A375 (cell line): ENCODE results near the gene OIP5. TPM values are rescaled to one million over a fixed set of nuclear protein-coding genes. Genes with fewer than 3 reads are reported as not detected.

Source experiments
- total RNA-seq: library from RNA; depleted of rRNA; stranded (reverse); fragments of >200 nt; shearing (Covaris generic); gene quantifications from 2 replicates; pipeline ENCODE4 v1.2.3, GENCODE V29; 2014; rRNA removed

OIP5 gene
- 14.0 and 19.5 TPM in 2 replicates for total RNA-seq

GRCh38 chr15:41332194-41333025 lies at the start of gene OIP5, which contains the start of gene NUSAP1:
TSS of gene OIP5 (minus strand) at chr15:41332591. CDS start at chr15:41332561, 30 bp downstream.
TSS of gene NUSAP1 (plus strand) at chr15:41332881. CDS start at chr15:41332958, 77 bp downstream.

Other genes starting within 250 kb of the OIP5 start
- gene INO80, start 216.3 kb downstream of the OIP5 start, total RNA-seq, result 27.9 and 39.7 TPM in 2 replicates
- gene EXD1, start 101.8 kb downstream of the OIP5 start, total RNA-seq, result not detected in 2 replicates
- 61.7 and 98.3 TPM in 2 replicates for gene CHP1, start 101.3 kb downstream of the OIP5 start, total RNA-seq
- gene NUSAP1, start 290 bp upstream of the OIP5 start, total RNA-seq, result 126 and 131 TPM in 2 replicates
- 38.1 and 39.1 TPM in 2 replicates for gene NDUFAF1, start 69.9 kb upstream of the OIP5 start, total RNA-seq
- 18.8 and 26.3 TPM in 2 replicates for gene RTF1, start 84.5 kb upstream of the OIP5 start, total RNA-seq
- gene ITPKA, start 161.3 kb upstream of the OIP5 start, total RNA-seq, result 1.8 and 1.9 TPM in 2 replicates
- 0.08 and 0.13 TPM in 2 replicates for gene LTK, start 181.2 kb upstream of the OIP5 start, total RNA-seq
- gene RPAP1, start 211.7 kb upstream of the OIP5 start, total RNA-seq, result 48.3 and 50.7 TPM in 2 replicates
- gene TYRO3, start 226.6 kb upstream of the OIP5 start, total RNA-seq, result 10.8 and 11.8 TPM in 2 replicates